RWPE2 (cell line): ENCODE measurements around the gene UGGT2.
A peak's percentile ranks its signal among the peaks of the same experiment; 100 is the strongest.

Source experiments
- ATAC-seq: fragments of 200-7000 bp; cut with Tn5 transposase; 3 replicates; pipeline ENCODE4 v1.9.1; 2021; ENCODE audit warnings: low read depth
- DNase-seq: peaks from one replicate; pipeline ENCODE4 v3.0.0-alpha.2; 2020; ENCODE audit warnings: low spot score
- H3K27ac ChIP-seq: fragments of 450-650 bp; 2 replicates; pipeline ENCODE4 v1.5.1; 2017; ENCODE audit warnings: mild to moderate bottlenecking; ENCODE audit not compliant: poor library complexity, severe bottlenecking
- H3K27me3 ChIP-seq: fragments of 250-450 bp; sonication (Bioruptor Pico); 2 replicates; pipeline ENCODE4 v1.5.1; 2021; ENCODE audit warnings: mild to moderate bottlenecking, moderate library complexity; ENCODE audit not compliant: insufficient read depth, poor library complexity, severe bottlenecking
- H3K36me3 ChIP-seq: fragments of 250-450 bp; sonication (Bioruptor Pico); 2 replicates; pipeline ENCODE4 v1.5.1; 2020; ENCODE audit warnings: low read depth, mild to moderate bottlenecking, moderate library complexity
- H3K4me1 ChIP-seq: fragments of 250-450 bp; sonication (Bioruptor Pico); 2 replicates; pipeline ENCODE4 v1.5.1; 2021; ENCODE audit warnings: mild to moderate bottlenecking, moderate library complexity; ENCODE audit not compliant: insufficient read depth, poor library complexity, severe bottlenecking
- H3K4me3 ChIP-seq: fragments of 250-450 bp; sonication (Bioruptor Pico); 2 replicates; pipeline ENCODE4 v1.5.1; 2021; ENCODE audit warnings: mild to moderate bottlenecking, moderate library complexity; ENCODE audit not compliant: severe bottlenecking
- H3K9me3 ChIP-seq: fragments of 250-450 bp; sonication (Bioruptor Pico); 2 replicates; pipeline ENCODE4 v1.5.1; 2021; ENCODE audit warnings: mild to moderate bottlenecking, moderate library complexity; ENCODE audit not compliant: severe bottlenecking
- CTCF ChIP-seq: fragments of 450-650 bp; IDR thresholded peaks from one replicate; pipeline ENCODE4 v1.5.1; 2017; ENCODE audit warnings: mild to moderate bottlenecking, moderate library complexity; ENCODE audit not compliant: poor library complexity, severe bottlenecking

The UGGT2 gene

GRCh38 chr13:95813139-95813538 is 240.1 kb downstream of the UGGT2 start:
- Histone ChIP-seq H3K27ac (no peak overlapping the region), H3K36me3 (peaks cover 11% of the 10 kb centered on the region; the same call in 1 of the 2 replicates), H3K4me3 (no peak overlapping the region), H3K4me1 (no peaks in the 10 kb centered on the region), H3K9me3 (no peaks in the 10 kb centered on the region), H3K27me3 (no peaks in the 10 kb centered on the region)
- TF ChIP-seq CTCF, result no peak
- no peak for ATAC-seq
- DNase-seq, result no peak

GRCh38 chr13:95809429-95809828 is 243.8 kb downstream of the UGGT2 start:
- Histone ChIP-seq H3K27ac (no peak overlapping the region), H3K27me3 (no peaks in the 10 kb centered on the region), H3K9me3 (peaks cover 4% of the 10 kb centered on the region), H3K36me3 (peaks cover 11% of the 10 kb centered on the region; the same call in 1 of the 2 replicates), H3K4me3 (no peak overlapping the region), H3K4me1 (no peaks in the 10 kb centered on the region)
- no peak for TF ChIP-seq CTCF
- no peak for ATAC-seq
- no peak for DNase-seq

GRCh38 chr13:95805921-95806320 is 247.3 kb downstream of the UGGT2 start:
- no peaks in the 10 kb centered on the region for H3K4me1 ChIP-seq
- no peak for DNase-seq
- no peaks in the 10 kb centered on the region for H3K27me3 ChIP-seq
- H3K4me3 ChIP-seq, result no peak overlapping the region
- H3K27ac ChIP-seq, result no peak overlapping the region
- H3K9me3 ChIP-seq, result peaks cover 4% of the 10 kb centered on the region
- peaks cover 7% of the 10 kb centered on the region; the same call in 1 of the 2 replicates for H3K36me3 ChIP-seq
- no peak for TF ChIP-seq CTCF
- ATAC-seq, result no peak

- no peak for DNase-seq
- Histone ChIP-seq H3K27ac (no peak overlapping the region), H3K4me1 (no peaks in the 10 kb centered on the region), H3K36me3 (no peaks in the 10 kb centered on the region), H3K27me3 (no peaks in the 10 kb centered on the region), H3K4me3 (no peak overlapping the region), H3K9me3 (peaks cover 4% of the 10 kb centered on the region)
- no peak for ATAC-seq
- no peak for TF ChIP-seq CTCF
These were observed 251.4 kb downstream of the UGGT2 start for GRCh38 chr13:95801825-95802224.

GRCh38 chr13:95800436-95800835 is 252.8 kb downstream of the UGGT2 start:
- no peak for TF ChIP-seq CTCF
- DNase-seq (no peak), ATAC-seq (0 out of 3 replicates have a peak, but pooled peaks have one; percentile 14)

More at GRCh38 chr13:95800436-95800835, 252.8 kb downstream of the UGGT2 start:
- H3K27me3 ChIP-seq, result no peaks in the 10 kb centered on the region
- no peaks in the 10 kb centered on the region for H3K36me3 ChIP-seq
- no peaks in the 10 kb centered on the region for H3K4me1 ChIP-seq
- no peaks in the 10 kb centered on the region for H3K9me3 ChIP-seq
- no peak overlapping the region for H3K4me3 ChIP-seq
- H3K27ac ChIP-seq, result no peak overlapping the region
